GM19099 (cell line): Measurements from ENCODE around the gene PHF5A.
A peak's percentile ranks its signal among the peaks of the same experiment; 100 is the strongest.

Experiments used
- POLR2A ChIP-seq: IDR thresholded peaks from 3 replicates; pipeline ENCODE4 v1.6.1; 2011; ENCODE audit warnings: low read depth; ENCODE audit not compliant: insufficient read length; ENCODE audit errors: extremely low read depth

PHF5A gene

GRCh38 chr22:41445129-41446056 lies 23.1 kb downstream of the PHF5A start:
- TF ChIP-seq POLR2A = peak; percentile 24

DNA sequence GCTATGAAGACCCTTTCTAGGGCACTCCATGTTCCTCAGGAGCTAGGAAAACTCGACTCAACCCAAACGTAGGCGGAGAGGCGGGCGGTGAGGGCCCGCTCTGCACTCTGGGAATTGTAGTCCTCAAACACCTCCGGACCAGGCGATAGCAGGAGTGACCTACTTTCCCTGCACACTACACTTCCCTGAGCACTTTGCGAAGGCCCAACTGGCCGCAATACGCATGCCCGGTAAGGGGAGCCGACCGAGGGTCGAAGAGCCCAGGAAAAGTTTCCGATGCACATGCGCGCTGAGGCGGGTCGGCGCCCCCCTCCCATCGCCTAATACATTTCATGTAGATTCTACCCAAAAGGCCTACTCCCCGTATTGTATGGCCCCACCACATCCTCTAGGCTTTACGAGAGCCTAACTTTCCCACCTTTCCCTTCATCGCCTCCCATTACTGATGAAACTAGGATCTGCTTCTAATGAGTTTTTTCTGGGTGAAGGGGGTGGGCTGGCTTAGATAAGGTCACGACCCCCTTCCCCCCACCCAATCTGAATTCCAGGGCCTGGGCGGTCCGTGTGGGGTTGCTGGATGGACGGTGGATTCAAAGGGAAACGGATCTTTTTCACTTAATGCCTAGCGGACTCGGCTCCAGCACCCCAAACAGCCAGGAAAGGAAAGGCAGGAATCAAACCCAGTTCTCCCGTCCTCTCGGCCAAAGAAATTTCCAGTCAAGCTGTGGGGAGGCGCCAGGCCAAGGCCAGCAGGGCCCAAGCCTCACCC lies 23.9 kb downstream of the PHF5A start:
- no peak for TF ChIP-seq POLR2A

DNA sequence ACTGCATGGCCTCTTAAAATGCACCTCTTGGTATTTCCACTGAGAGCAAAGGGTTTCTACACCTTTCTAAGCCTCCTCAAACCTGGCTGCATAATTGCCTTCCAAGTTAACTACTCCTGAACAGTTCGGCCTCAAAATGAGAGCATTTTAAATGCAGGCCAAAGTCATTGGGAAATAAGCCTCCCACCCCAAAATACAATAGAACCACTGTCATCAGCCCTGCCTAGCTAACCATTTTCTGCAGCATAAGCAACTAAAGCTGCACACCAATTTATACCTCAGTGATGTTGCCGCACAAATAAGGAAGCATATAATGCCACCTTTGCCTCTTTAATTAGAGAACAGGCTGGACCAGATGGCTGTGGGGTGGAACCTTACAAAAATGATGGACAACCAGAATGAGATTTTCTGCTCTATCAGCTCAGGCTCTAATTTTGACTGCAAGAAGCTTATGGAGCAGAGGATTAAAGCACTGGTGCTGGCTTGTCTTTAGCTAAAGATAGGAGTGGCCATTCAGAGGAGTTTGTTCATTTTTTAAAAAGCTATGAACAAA lies 26.2 kb downstream of the PHF5A start:
- no peak for TF ChIP-seq POLR2A

DNA sequence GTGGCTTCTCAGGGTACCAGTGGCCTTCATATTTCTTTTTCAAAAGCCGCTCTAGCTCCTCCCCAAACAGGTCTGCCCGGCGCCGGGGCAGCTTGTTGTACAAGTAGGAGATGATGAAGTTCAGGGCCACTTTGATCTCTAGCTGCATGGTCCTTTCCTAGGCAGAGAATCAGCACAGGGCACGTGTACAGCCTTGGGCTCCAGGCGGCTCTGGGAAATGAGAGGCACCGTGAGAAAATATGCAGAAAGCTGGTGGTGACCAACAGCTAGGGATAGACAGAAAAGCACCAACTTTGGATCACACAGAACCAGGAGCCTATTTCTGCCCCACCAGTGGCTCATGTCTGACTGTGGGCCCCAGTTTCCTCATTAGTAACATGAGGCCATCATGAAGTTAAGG lies 31.3 kb downstream of the PHF5A start:
- TF ChIP-seq POLR2A = no peak

DNA sequence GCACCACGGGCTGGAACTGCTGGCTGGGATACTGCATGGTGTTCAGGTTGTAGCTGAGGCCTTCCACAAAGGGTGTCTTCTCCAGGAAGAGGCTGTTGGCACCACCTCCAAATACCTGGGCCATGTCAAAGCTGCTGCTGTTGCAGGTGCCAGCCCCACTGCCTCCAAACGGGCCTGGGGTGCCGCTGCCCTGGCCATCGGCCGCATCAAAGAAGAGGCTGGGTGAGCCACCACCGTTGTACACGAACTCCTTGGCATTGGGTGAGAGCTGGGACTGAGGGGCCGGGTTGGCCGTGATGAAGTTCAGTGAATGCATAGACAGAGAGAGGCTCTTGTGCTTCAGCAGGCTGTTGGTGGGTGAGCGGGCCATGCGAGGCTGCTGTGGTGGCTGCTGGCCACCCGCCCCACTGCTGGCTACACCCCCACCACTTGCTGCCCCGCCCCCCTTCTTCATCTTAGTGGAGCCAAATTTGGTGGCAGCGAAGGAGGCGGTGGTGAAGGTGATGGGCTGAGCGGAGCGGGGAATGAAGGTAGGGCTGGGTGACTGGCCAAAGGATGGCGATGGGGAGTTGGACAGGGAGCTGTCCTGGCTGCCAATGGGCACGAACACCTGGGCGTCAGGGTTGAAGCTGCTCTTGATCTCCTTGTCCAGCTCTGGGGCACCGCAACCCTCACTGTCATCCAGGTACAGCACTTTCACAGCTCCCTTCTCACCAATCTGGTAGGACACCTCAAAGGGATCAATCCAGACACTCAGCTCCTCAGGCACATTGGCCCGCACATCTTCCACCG lies 32.0 kb downstream of the PHF5A start:
- no peak for TF ChIP-seq POLR2A

- no peak for TF ChIP-seq POLR2A
These were observed 32.9 kb downstream of the PHF5A start for GRCh38 chr22:41435560-41435959.

DNA sequence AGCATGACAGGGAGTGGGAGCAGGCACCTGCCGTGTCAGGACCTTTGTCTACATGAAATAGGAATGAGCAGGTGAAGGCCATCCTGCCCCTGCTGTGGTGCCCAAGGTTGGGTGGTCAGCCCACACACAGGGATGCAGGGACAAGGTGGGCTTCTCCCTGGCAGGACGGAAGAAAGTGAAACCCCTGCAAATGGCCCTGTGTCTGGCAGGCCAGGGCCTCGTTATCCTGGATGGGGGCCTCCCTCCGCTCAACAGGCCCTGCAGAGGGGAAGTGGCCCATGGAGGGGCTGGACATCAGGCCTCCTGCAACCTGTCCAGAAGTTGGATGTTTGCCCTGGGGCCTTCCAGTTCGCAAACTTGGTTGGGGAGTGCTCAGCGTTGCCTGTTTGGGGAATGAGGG lies 36.8 kb downstream of the PHF5A start:
- TF ChIP-seq POLR2A = no peak

DNA sequence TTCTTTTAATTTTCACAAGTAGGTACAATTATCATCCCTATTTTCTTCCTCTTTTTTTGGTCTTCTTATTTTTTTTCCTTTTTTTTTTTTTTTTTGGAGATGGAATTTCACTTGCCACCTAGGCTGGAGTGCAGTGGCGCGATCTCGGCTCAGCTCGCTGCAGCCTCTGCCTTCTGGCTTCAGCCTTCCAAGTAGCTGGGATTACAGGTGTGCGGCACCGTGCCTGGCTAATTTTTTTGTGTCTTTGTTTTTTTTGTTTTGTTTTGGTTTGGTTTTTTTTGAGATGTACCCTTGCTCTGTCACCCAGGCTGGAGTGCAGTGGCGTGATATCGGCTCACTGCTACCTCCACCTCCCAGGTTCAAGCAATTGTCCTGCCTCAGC lies 38.5 kb downstream of the PHF5A start:
- TF ChIP-seq POLR2A = no peak

- TF ChIP-seq POLR2A = no peak
These were observed 39.1 kb downstream of the PHF5A start for GRCh38 chr22:41429232-41429950.

GRCh38 chr22:41425660-41426365 lies 42.7 kb downstream of the PHF5A start:
- TF ChIP-seq POLR2A = no peak

GRCh38 chr22:41418717-41419116 lies 49.8 kb downstream of the PHF5A start:
- no peak for TF ChIP-seq POLR2A

- TF ChIP-seq POLR2A = no peak
These were observed 50.7 kb downstream of the PHF5A start for GRCh38 chr22:41417622-41418390.

- TF ChIP-seq POLR2A = no peak
These were observed 52.9 kb downstream of the PHF5A start for GRCh38 chr22:41415554-41415953.
